Hepatocyte (in vitro differentiated cells): ENCODE results near the gene DSE. TPM values are rescaled to one million over a fixed set of nuclear protein-coding genes. Genes with fewer than 3 reads are reported as not detected.
A peak's percentile ranks its signal among the peaks of the same experiment; 100 is the strongest.

ENCODE experiments used
- DNase-seq: peaks from one replicate; pipeline ENCODE4 v3.0.0-alpha.2; 2016; ENCODE audit warnings: low spot score
- H2AFZ ChIP-seq: fragments of 200-600 bp; sonication (generic); 2 replicates; pipeline ENCODE4 v1.6.0; 2016; ENCODE audit warnings: antibody characterized with exemption, mild to moderate bottlenecking
- H3K27ac ChIP-seq: fragments of 200-600 bp; sonication (generic); 2 replicates; pipeline ENCODE4 v1.5.1; 2016; ENCODE audit warnings: mild to moderate bottlenecking
- H3K27me3 ChIP-seq: fragments of 200-600 bp; sonication (generic); 2 replicates; pipeline ENCODE4 v1.6.1; 2016
- H3K36me3 ChIP-seq: fragments of 200-600 bp; sonication (generic); replicated peaks from 2 replicates; pipeline ENCODE4 v1.5.1; 2016; ENCODE audit warnings: low read depth; ENCODE audit not compliant: insufficient read depth
- H3K4me1 ChIP-seq: fragments of 200-600 bp; sonication (generic); 2 replicates; pipeline ENCODE4 v1.5.1; 2016; ENCODE audit warnings: mild to moderate bottlenecking, moderate library complexity; ENCODE audit not compliant: insufficient read depth
- H3K4me2 ChIP-seq: fragments of 200-600 bp; sonication (generic); 2 replicates; pipeline ENCODE4 v1.6.0; 2016
- H3K4me3 ChIP-seq: fragments of 200-600 bp; sonication (generic); 2 replicates; pipeline ENCODE4 v1.5.1; 2016; ENCODE audit warnings: mild to moderate bottlenecking
- H3K79me2 ChIP-seq: fragments of 200-600 bp; sonication (generic); 2 replicates; pipeline ENCODE4 v1.6.0; 2017; ENCODE audit warnings: mild to moderate bottlenecking
- H3K9me2 ChIP-seq: fragments of 200-600 bp; sonication (generic); replicated peaks from 2 replicates; pipeline ENCODE4 v1.6.0; 2017; ENCODE audit warnings: mild to moderate bottlenecking; ENCODE audit not compliant: insufficient read depth
- H3K9me3 ChIP-seq: fragments of 200-600 bp; sonication (generic); 2 replicates; pipeline ENCODE4 v1.5.1; 2016; ENCODE audit warnings: low read depth, mild to moderate bottlenecking
- H4K20me1 ChIP-seq: fragments of 200-600 bp; sonication (generic); 2 replicates; pipeline ENCODE4 v1.6.0; 2016; ENCODE audit warnings: mild to moderate bottlenecking; ENCODE audit not compliant: insufficient read depth, poor library complexity, severe bottlenecking
- EZH2 ChIP-seq: fragments of 200-600 bp; sonication (generic); IDR thresholded peaks from 2 replicates; pipeline ENCODE4 v1.6.1; 2016; ENCODE audit warnings: antibody characterized with exemption, mild to moderate bottlenecking, borderline replicate concordance
- EZH2phosphoT487 ChIP-seq: fragments of 200-600 bp; sonication (generic); IDR thresholded peaks from one replicate; pipeline ENCODE4 v1.6.1; 2018; ENCODE audit warnings: antibody characterized with exemption, mild to moderate bottlenecking, low read depth, moderate library complexity; ENCODE audit not compliant: unreplicated experiment, severe bottlenecking
- WGBS: methylation state at CpG from one replicate; pipeline ENCODE4 v1.1.6; 2016; ENCODE audit warnings: low lambda C conversion rate; ENCODE audit errors: missing lambda C conversion rate; 5-methylcytosine and 5-hydroxymethylcytosine counted together
- polyA plus RNA-seq: library from polyadenylated mRNA; unstranded; fragments of >200 nt; fragmentation: Nextera tagmentation; extraction: Ambion mirVana; gene quantifications from 2 replicates; pipeline ENCODE4 v1.2.1, GENCODE V29; 2016
- total RNA-seq: library from RNA; depleted of rRNA; stranded (reverse); fragments of >200 nt; gene quantifications from 2 replicates; pipeline ENCODE4 v1.2.3, GENCODE V29; 2014
- TF ChIP-seq, protein P1 (sequence below): fragments of 200-600 bp; sonication (generic); IDR thresholded peaks from 2 replicates; pipeline ENCODE4 v1.5.1; 2016; ENCODE audit warnings: antibody characterized with exemption, mild to moderate bottlenecking; ENCODE audit not compliant: poor library complexity

Gene DSE
- total and polyA plus RNA-seq, 2 experiments from 2014 or later, result 19.9 to 45.0 TPM

DNA sequence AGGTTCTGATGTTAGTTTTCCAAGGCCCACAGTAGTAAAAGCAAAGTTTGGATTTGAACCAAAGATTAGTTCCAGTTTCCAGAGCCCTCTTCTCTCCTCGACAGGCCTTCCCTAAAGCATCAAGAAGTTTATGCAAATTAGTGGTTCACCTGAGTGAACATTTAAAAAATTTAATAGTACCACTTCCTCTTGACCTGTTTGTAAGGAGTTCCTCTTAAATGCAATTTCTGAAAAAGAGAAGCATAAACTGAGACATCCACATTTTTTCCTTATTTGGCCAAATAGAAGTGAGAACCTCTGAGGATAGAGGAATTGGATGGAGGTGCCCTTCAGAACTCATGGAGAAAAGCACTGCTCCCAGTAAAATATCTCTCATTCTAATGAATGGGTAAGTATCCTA lies 1.2 kb upstream of the DSE start:
- no peaks in the 10 kb centered on the region for H3K36me3 ChIP-seq
- H3K4me3 ChIP-seq, result no peak overlapping the region
- H3K4me2 ChIP-seq, result peak overlapping the region; percentile 72
- no peaks in the 10 kb centered on the region for H3K9me2 ChIP-seq
- H2AFZ ChIP-seq, result peak overlapping the region; percentile 90
- no peaks in the 10 kb centered on the region for H3K9me3 ChIP-seq
- H3K27ac ChIP-seq, result peak overlapping the region; percentile 99
- H3K79me2 ChIP-seq, result peaks cover 23% of the 10 kb centered on the region
- no peaks in the 10 kb centered on the region for H3K27me3 ChIP-seq
- TF ChIP-seq EZH2 (no peak), EZH2phosphoT487 (no peak)
- TF ChIP-seq, protein P1, sequence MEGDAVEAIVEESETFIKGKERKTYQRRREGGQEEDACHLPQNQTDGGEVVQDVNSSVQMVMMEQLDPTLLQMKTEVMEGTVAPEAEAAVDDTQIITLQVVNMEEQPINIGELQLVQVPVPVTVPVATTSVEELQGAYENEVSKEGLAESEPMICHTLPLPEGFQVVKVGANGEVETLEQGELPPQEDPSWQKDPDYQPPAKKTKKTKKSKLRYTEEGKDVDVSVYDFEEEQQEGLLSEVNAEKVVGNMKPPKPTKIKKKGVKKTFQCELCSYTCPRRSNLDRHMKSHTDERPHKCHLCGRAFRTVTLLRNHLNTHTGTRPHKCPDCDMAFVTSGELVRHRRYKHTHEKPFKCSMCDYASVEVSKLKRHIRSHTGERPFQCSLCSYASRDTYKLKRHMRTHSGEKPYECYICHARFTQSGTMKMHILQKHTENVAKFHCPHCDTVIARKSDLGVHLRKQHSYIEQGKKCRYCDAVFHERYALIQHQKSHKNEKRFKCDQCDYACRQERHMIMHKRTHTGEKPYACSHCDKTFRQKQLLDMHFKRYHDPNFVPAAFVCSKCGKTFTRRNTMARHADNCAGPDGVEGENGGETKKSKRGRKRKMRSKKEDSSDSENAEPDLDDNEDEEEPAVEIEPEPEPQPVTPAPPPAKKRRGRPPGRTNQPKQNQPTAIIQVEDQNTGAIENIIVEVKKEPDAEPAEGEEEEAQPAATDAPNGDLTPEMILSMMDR, result no peak
- 47% methylated on average over 1 of the region's 1 CpG for WGBS
- H4K20me1 ChIP-seq, result peaks cover 15% of the 10 kb centered on the region
- H3K4me1 ChIP-seq, result peaks cover 10% of the 10 kb centered on the region
- no peak for DNase-seq

DNA sequence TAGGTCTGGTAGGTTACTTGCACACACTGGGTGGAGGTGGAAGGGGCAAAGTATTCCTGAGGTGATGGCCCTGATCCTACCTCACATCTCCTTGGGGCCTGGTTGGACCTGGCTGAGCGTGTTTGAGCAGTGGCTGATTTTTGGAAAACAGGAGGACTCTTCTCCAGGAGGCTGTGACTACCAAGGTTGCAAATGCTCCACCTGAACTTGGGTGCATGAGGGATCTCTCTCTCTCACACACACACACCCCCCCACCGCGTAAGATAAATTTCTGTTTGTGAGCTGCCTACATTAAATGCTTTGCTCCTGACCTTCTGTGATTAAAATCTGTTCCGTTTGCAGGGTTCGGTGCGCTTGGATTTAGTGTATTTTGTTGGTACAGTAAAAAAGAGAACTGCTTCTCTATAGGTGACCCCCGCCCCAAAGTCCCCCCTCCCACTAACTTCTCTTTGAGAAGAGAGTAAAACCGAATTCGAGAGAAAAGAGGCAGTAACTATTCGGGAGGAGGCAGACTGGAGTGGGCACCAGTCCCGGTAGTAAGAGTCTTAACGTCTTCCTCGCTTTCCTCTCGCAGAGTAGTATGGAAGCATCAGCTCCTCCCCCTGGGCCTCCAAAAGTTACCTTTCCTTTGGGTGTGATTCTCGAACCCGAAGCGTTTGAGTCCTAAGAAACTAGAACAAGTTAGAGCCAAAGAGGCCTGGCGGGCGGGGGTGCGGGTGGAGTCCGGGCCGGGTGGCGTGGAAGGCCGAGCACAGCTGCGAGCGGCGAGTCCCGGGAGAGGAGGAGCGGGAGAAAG lies 585 bp upstream of the DSE start:
- Histone ChIP-seq H3K79me2 (peaks cover 29% of the 10 kb centered on the region), H3K9me2 (no peaks in the 10 kb centered on the region), H3K4me1 (peaks cover 10% of the 10 kb centered on the region), H3K27me3 (no peaks in the 10 kb centered on the region), H4K20me1 (peaks cover 15% of the 10 kb centered on the region), H3K4me3 (peak overlapping the region; percentile 71), H3K27ac (peak overlapping the region; percentile 99), H2AFZ (peak overlapping the region; percentile 90), H3K9me3 (no peaks in the 10 kb centered on the region), H3K4me2 (peak overlapping the region; percentile 72), H3K36me3 (no peaks in the 10 kb centered on the region)
- TF ChIP-seq EZH2 (no peak), EZH2phosphoT487 (no peak)
- TF ChIP-seq, protein P1, result no peak
- 11% methylated on average over 24 of the region's 29 CpGs for WGBS
- DNase-seq, result no peak

DNA sequence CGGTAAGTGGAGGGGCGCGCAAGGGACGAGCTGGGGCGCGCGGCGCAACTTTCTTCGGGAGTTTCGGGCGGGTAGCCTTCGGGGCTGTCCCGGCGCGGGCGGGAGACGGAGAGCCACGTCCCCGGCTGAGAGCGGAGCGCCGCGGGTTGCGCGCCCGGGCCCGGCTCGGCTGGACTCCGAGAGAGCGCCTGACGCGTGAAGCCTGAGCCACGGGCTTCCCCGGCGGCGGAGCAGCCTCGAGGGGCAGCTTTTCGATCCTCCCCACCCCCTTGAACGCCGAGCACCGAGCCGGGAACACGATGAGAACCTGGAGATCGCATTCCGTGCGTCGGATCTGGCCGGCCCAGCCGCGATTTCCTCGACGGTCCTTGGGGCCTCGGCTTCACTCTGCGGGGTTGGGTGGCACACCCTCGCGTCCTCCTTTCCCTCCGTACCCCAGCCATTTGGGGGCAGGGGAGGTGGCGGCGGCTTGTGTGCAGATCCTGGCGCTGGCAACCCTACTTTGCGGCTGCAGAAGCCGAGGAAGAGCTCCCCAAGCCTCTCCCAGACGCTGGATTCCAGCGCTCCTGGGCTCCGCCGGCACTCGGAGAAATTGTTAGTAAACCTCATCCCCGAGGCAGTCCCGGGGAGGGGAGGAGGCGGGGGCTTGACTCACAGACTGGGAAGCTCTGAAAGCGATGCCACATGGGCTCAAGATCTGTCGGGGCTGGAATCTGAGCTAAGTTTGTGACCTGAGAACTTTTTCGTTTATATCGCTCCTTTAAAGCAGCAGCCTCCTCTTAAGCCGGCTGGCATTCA lies 572 bp downstream of the DSE start:
- Histone ChIP-seq H2AFZ (peak overlapping the region; percentile 90), H3K27me3 (no peaks in the 10 kb centered on the region), H3K4me3 (peak overlapping the region; percentile 71), H3K4me1 (peaks cover 10% of the 10 kb centered on the region), H3K9me3 (no peaks in the 10 kb centered on the region), H3K36me3 (no peaks in the 10 kb centered on the region), H4K20me1 (peaks cover 15% of the 10 kb centered on the region), H3K79me2 (peaks cover 41% of the 10 kb centered on the region), H3K27ac (peak overlapping the region; percentile 99), H3K9me2 (no peaks in the 10 kb centered on the region), H3K4me2 (peak overlapping the region; percentile 72)
- WGBS, result under 1% methylated on average over 63 of the region's 75 CpGs
- peak; percentile 90 for DNase-seq
- TF ChIP-seq EZH2phosphoT487, result no peak

DNA sequence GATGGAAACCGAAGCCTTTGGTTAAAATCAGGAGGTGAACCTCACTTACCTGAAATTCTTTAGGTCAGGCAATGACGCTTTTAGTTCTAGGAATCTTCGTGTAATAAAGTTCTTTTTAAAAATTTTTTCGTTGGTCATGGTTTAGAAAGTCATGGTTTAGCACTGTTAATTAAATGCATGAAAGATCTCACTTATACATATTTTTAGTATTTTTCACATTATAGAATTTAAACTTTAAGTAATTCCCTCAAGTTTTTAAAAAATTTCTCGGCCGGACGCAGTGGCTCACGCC lies 1.1 kb downstream of the DSE start:
- Histone ChIP-seq H3K4me2 (peak overlapping the region; percentile 72), H3K79me2 (peaks cover 45% of the 10 kb centered on the region), H2AFZ (peak overlapping the region; percentile 90), H3K4me3 (peak overlapping the region; percentile 71), H4K20me1 (peaks cover 15% of the 10 kb centered on the region), H3K36me3 (no peaks in the 10 kb centered on the region), H3K9me3 (no peaks in the 10 kb centered on the region), H3K4me1 (peaks cover 10% of the 10 kb centered on the region), H3K27me3 (no peaks in the 10 kb centered on the region), H3K27ac (peak overlapping the region; percentile 99), H3K9me2 (no peaks in the 10 kb centered on the region)
- no peak for TF ChIP-seq EZH2
- 33% methylated on average over 8 of the region's 8 CpGs for WGBS
- no peak for DNase-seq
